PC-9 (cell line): ENCODE measurements around the gene MCM9. TPM values are rescaled to one million over a fixed set of nuclear protein-coding genes. Genes with fewer than 3 reads are reported as not detected.

ENCODE experiments used
- BruUV-seq: library from RNA; stranded (reverse); fragments of 400-500 nt; replicated peaks from 2 replicates; lab custom pipeline; 2021; lab: Mats Ljungman, UMichigan
- CTCF ChIA-PET: fragments of 300-600 bp; sonication (Branson Sonifier 250); formaldehyde crosslinking; loops from one replicate; lab custom pipeline; 2022; ENCODE audit warnings: antibody characterized with exemption; lab: Charles Lee
- POLR2A ChIA-PET: fragments of 300-600 bp; sonication (Branson Sonifier 250); formaldehyde crosslinking; loops from one replicate; lab custom pipeline; 2022; ENCODE audit warnings: antibody characterized with exemption; ENCODE audit not compliant: unreplicated experiment; lab: Charles Lee
- DNase-seq, 2 experiments: peaks; one replicate each; pipeline versions ENCODE4 v3.0.0 to v3.0.0-alpha.2; 2015 to 2022; ENCODE audit warnings: mixed read lengths in 1 of 2
- H2AFZ ChIP-seq: fragments of 200-600 bp; sonication (generic); 2 replicates; pipeline ENCODE4 v1.8.1; 2017; ENCODE audit warnings: antibody characterized with exemption
- H3F3A ChIP-seq: fragments of 200-600 bp; sonication (generic); 2 replicates; pipeline ENCODE4 v1.8.1; 2017; ENCODE audit warnings: antibody characterized with exemption, mild to moderate bottlenecking, low read depth; ENCODE audit not compliant: insufficient read depth
- H3K27ac ChIP-seq: fragments of 200-600 bp; sonication (generic); 2 replicates; pipeline ENCODE4 v1.6.1; 2016; ENCODE audit warnings: mixed run types
- H3K27me3 ChIP-seq: fragments of 200-600 bp; sonication (generic); 2 replicates; pipeline ENCODE4 v1.6.1; 2016; ENCODE audit warnings: low read depth, mixed run types; ENCODE audit not compliant: insufficient read depth
- H3K36me3 ChIP-seq: fragments of 200-600 bp; sonication (generic); 2 replicates; pipeline ENCODE4 v1.6.1; 2016; ENCODE audit warnings: low read depth, mixed run types
- H3K4me1 ChIP-seq: fragments of 200-600 bp; sonication (generic); replicated peaks from 2 replicates; pipeline ENCODE4 v1.6.1; 2016; ENCODE audit warnings: mixed run types; ENCODE audit not compliant: insufficient read depth
- H3K4me2 ChIP-seq: fragments of 200-600 bp; sonication (generic); 2 replicates; pipeline ENCODE4 v1.6.1; 2017; ENCODE audit warnings: mixed run types
- H3K4me3 ChIP-seq: fragments of 200-600 bp; sonication (generic); 2 replicates; pipeline ENCODE4 v1.6.1; 2016; ENCODE audit warnings: mixed run types
- H3K79me2 ChIP-seq: fragments of 200-600 bp; sonication (generic); 2 replicates; pipeline ENCODE4 v1.6.1; 2017; ENCODE audit warnings: low read depth, mixed run types
- H3K9me2 ChIP-seq: fragments of 200-600 bp; sonication (generic); 2 replicates; pipeline ENCODE4 v1.8.1; 2017; ENCODE audit warnings: mild to moderate bottlenecking; ENCODE audit not compliant: insufficient read depth
- H3K9me3 ChIP-seq: fragments of 200-600 bp; sonication (generic); 2 replicates; pipeline ENCODE4 v1.8.1; 2016; ENCODE audit warnings: low read depth; ENCODE audit not compliant: insufficient read depth
- H4K20me1 ChIP-seq: fragments of 200-600 bp; sonication (generic); 2 replicates; pipeline ENCODE4 v1.8.1; 2017; ENCODE audit not compliant: insufficient read depth
- EZH2 ChIP-seq: fragments of 200-600 bp; sonication (generic); IDR thresholded peaks from 2 replicates; pipeline ENCODE4 v1.8.0; 2017; ENCODE audit warnings: antibody characterized with exemption, low read depth
- intact Hi-C: fragments of 100-400 bp; cut with micrococcal nuclease; formaldehyde crosslinking; loops from one replicate; pipeline ENCODE4 v1.10.0; 2022; ENCODE audit not compliant: unreplicated experiment
- total RNA-seq: library from RNA; stranded (reverse); gene quantifications from 2 replicates; pipeline ENCODE4 v1.2.3, GENCODE V29; 2021
- TF ChIP-seq, protein P1 (sequence below): fragments of 200-600 bp; sonication (generic); conservative IDR thresholded peaks from 2 replicates; pipeline ENCODE4 v1.6.1; 2017; ENCODE audit warnings: mixed run types, antibody characterized with exemption, mild to moderate bottlenecking, moderate library complexity

Gene MCM9
- total RNA-seq, 1 experiment from 2014 or later = 18.1 TPM

DNA sequence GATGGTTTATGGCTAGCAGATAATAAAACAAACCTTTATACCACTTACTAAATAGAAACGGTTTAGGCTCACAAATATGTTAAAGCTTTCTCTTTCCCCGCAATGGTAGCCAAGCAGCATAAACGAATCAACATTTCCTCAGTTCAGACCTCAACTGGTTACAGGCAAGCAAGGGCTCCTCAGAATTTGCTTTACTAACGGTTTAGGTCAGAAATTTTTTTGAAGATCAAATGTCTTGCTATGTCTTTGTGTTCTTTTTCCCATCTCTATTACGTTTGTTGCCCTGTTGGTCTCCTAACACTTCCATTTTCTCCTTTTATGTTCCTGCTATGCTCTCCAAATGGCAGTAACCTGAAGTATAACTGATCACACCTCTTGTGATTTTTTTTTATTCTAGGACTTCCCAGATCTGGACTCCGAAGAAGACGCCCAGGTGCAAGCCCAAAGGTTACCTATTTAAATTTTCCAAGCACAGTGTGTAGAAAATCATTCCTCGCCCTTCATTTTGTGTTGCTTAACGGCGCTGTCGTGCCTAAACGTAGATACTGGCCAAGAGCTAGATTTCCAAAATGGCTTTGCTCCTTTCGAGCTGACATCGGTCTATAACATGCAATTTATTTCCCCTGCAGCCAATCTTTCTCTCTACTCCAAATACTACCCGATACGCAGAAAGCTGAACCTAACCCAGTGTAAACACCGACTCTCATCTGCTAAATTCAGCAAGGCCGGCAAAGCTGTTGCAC, 41.7 kb downstream of the MCM9 start:
- H3K4me3 ChIP-seq = peak overlapping the region; percentile 68
- peak in 1 of 2 experiments; percentile 58 for DNase-seq

DNA sequence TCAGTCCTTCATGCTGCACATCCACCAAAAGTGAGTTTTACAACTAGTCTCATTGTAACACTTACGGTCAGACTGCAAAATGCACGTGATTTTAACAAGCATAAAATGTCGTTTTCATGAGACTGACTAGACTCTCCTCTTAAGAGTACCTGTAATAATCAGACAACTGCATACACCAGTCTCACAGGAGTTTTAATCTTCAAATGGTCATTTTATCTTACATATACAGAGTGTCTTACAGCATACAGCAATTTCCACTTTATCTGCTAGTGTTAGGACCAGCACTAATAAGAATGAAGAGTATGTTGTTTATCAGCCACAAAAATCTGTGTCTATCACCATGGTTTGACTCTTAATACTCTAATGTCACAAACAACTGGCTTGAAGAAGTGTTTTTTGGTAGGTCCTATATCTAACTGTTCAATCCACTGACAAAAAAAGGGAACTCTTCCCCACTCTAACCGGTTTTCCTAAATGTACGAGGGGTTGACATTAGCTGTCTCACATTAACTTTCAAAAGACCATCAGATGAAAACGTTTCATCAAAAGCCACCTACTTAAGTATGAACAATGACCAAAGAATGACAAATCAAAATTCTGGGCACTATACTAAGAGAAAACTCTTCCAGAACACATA, 42.5 kb downstream of the MCM9 start:
- Histone ChIP-seq H3K4me2 (peak overlapping the region; percentile 96), H3K9me2 (no peaks in the 10 kb centered on the region), H3K4me3 (peak overlapping the region; percentile 68), H3K9me3 (no peaks in the 10 kb centered on the region), H3K36me3 (0 out of 2 replicates have a peak, but pooled peaks cover under 1% of the 10 kb centered on the region), H3F3A (peaks cover 18% of the 10 kb centered on the region), H3K27ac (0 out of 2 replicates have a peak overlapping the region, but pooled peaks have one; percentile 65), H3K79me2 (peaks cover 84% of the 10 kb centered on the region), H3K4me1 (peaks cover 33% of the 10 kb centered on the region), H2AFZ (peak overlapping the region; percentile 87; the same call in 1 of the 2 replicates), H3K27me3 (no peaks in the 10 kb centered on the region), H4K20me1 (no peaks in the 10 kb centered on the region)
- DNase-seq = no peak
- intact Hi-C loops = loop anchor here (5.0 to 10.0 kb wide), 3 partner anchors 220 to 328 kb away; partner anchors contain the start of gene CEP85L
- ChIA-PET CTCF (no interaction called here), POLR2A (no interaction called here)
- TF ChIP-seq, protein P1, sequence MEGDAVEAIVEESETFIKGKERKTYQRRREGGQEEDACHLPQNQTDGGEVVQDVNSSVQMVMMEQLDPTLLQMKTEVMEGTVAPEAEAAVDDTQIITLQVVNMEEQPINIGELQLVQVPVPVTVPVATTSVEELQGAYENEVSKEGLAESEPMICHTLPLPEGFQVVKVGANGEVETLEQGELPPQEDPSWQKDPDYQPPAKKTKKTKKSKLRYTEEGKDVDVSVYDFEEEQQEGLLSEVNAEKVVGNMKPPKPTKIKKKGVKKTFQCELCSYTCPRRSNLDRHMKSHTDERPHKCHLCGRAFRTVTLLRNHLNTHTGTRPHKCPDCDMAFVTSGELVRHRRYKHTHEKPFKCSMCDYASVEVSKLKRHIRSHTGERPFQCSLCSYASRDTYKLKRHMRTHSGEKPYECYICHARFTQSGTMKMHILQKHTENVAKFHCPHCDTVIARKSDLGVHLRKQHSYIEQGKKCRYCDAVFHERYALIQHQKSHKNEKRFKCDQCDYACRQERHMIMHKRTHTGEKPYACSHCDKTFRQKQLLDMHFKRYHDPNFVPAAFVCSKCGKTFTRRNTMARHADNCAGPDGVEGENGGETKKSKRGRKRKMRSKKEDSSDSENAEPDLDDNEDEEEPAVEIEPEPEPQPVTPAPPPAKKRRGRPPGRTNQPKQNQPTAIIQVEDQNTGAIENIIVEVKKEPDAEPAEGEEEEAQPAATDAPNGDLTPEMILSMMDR = no peak
- TF ChIP-seq EZH2 = no peak
- no TSS peak for BruUV-seq

More for the DNA sequence above, 41.7 kb downstream of the MCM9 start:
- Histone ChIP-seq H3K27me3 (no peaks in the 10 kb centered on the region), H2AFZ (peak overlapping the region; percentile 87), H3F3A (peaks cover 18% of the 10 kb centered on the region), H3K27ac (peak overlapping the region; percentile 65), H3K79me2 (peaks cover 87% of the 10 kb centered on the region), H4K20me1 (no peaks in the 10 kb centered on the region), H3K9me3 (no peaks in the 10 kb centered on the region), H3K4me2 (peak overlapping the region; percentile 96), H3K9me2 (no peaks in the 10 kb centered on the region), H3K36me3 (peaks cover 8% of the 10 kb centered on the region), H3K4me1 (peaks cover 37% of the 10 kb centered on the region)
- TSS peak; percentile 22 for BruUV-seq
- POLR2A ChIA-PET = interaction anchor here (0.6 to 0.9 kb wide), 3 partner anchors 11 to 1703 kb away, joined by 3 to 9 read pairs (median 6); partner anchors contain the start of gene MCM9
- TF ChIP-seq, protein P1 = no peak
- no peak for TF ChIP-seq EZH2
- intact Hi-C loops = loop anchor here (5.0 to 10.0 kb wide), 3 partner anchors 219 to 328 kb away; partner anchors contain the start of gene CEP85L
- CTCF ChIA-PET = interaction anchor here (0.5 kb wide), 1 partner anchor 36 kb away, joined by 11 read pairs; no protein-coding TSS in a partner anchor

DNA sequence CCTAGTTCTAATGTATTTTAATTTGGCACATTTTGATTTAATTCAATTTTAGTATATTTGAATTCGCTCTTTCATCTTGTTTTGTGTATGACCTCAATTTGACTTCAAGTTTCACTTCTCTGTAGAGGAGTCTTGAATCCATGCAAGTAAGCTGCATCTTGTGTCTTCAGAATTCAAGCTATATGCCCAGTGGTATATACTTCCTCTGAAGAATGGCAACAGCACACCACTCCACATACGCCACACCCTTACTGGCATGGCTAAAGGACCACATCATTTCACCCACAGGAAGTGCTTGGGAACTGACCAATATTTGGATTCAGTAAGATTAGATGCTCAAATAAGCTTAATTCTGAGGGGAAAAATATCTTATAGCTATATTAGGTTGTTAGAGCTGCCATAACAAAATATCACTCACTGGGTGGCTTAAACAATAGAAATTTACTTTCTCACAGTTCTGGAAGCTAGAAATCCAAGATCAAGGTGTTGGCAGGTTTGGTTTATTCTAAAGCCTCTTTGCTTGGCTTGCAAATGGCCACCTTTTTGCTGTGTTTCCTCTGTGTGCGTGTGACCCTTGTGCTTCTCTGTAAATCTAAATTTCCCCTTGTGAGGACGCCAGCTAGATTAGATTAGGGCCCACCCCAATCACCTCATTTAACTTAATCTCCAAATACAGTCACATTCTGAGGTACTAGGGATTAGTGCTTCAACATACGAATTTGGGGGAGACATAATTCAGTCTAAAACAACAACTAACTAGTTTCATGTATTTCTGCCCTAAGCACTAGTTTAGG, 43.8 kb downstream of the MCM9 start:
- intact Hi-C loops = loop anchor here (5.0 to 10.0 kb wide), 3 partner anchors 221 to 326 kb away; partner anchors contain the start of gene CEP85L
- no peak for DNase-seq
- Histone ChIP-seq H3K36me3 (no peaks in the 10 kb centered on the region; the same call in 1 of the 2 replicates), H3K27ac (no peak overlapping the region), H2AFZ (no peak overlapping the region), H4K20me1 (no peaks in the 10 kb centered on the region), H3K4me1 (peaks cover 21% of the 10 kb centered on the region), H3K4me2 (no peak overlapping the region), H3K79me2 (peaks cover 79% of the 10 kb centered on the region), H3K4me3 (no peak overlapping the region), H3K9me3 (no peaks in the 10 kb centered on the region), H3F3A (peaks cover 18% of the 10 kb centered on the region), H3K27me3 (no peaks in the 10 kb centered on the region), H3K9me2 (no peaks in the 10 kb centered on the region)
- no TSS peak for BruUV-seq
- CTCF ChIA-PET = interaction anchor here (0.6 kb wide), 1 partner anchor 326 kb away, joined by 3 read pairs; no protein-coding TSS in a partner anchor
- TF ChIP-seq, protein P1 = no peak
- TF ChIP-seq EZH2 = no peak
- POLR2A ChIA-PET = no interaction called here
